ENCODE data around the gene NQO1. TPM values are rescaled to one million over a fixed set of nuclear protein-coding genes. Genes with fewer than 3 reads are reported as not detected.

The NQO1 gene
- total and polyA plus RNA-seq, 2 of the 13 experiments (the other 11 are each of a cell fraction or from before 2014, with no cell fraction given): 464 to 1,060 TPM

GRCh38 chr16:69747115-69747514, 20.8 kb upstream of the NQO1 start:
- in situ Hi-C loops (cut with HindIII; ENCODE audit: extremely low pct_ligation_motif_present, low pct_unique_long_range_greater_than_20kb) (no loop called here), intact Hi-C loops (cut with micrococcal nuclease; ENCODE audit: unreplicated experiment) (no loop called here)
- Histone ChIP-seq H4K20me1 (ENCODE audit: insufficient read depth, low read length) (0 out of 2 replicates have a peak, but pooled peaks cover 4% of the 10 kb centered on the region), H3K9me3 (ENCODE audit: low read length) (no peaks in the 10 kb centered on the region), H3K27me3 (ENCODE audit: control insufficient read depth in 1 of 2, insufficient read depth in 2 of 2, low read length in 2 of 2) (no peaks in the 10 kb centered on the region), H3K79me2 (ENCODE audit: insufficient read depth, low read length) (peaks cover 37% of the 10 kb centered on the region), H3K4me2 (ENCODE audit: low read depth, low read length) (no peak overlapping the region), H3K4me3 (replicated peaks in 1 of 3; ENCODE audit: insufficient read depth in 1 of 3, low read depth in 2 of 3, low read length in 3 of 3) (no peak overlapping the region), H3K27ac (ENCODE audit: extremely low read length, insufficient read depth, low read length) (no peak overlapping the region), H3K36me3 (replicated peaks in 1 of 2; ENCODE audit: control insufficient read depth in 1 of 2, insufficient read depth in 2 of 2, low read length in 2 of 2) (peaks cover 47 to 92% of the 10 kb centered on the region in 2 experiments), H2AFZ (ENCODE audit: low read length) (no peak overlapping the region), H3K4me1 (ENCODE audit: insufficient read depth, low read length) (peaks cover 8% of the 10 kb centered on the region), H3K9ac (ENCODE audit: insufficient read depth, low read depth, low read length) (no peak overlapping the region)
- ChIA-PET CTCF (ENCODE audit: low intra/inter-chr PET ratio, low total read pairs) (no interaction called here), POLR2A (interaction anchor here (0.9 to 2.7 kb wide), 2 partner anchors 7 to 21 kb away, joined by 3 to 10 read pairs; partner anchors contain the start of genes NOB1 and NQO1)
- no peak for ATAC-seq
- FAIRE-seq: no peak
- BruUV-seq (replicated peaks): no TSS peak
- 97% methylated on average over 8 of the region's 8 CpGs for WGBS (ENCODE audit: low lambda C conversion rate)
- DNase-seq (ENCODE audit: low spot score): no peak
- TF ChIP-seq LBX2 (CRISPR knock-in tag; IDR thresholded peaks at IDR 0.05; ENCODE audit: borderline replicate concordance) (no peak), ZNF3 (CRISPR knock-in tag; IDR thresholded peaks at IDR 0.05) (no peak), TAF15 (IDR thresholded peaks at IDR 0.05; ENCODE audit: low read depth, low read length, poor library complexity, severe bottlenecking) (no peak), MZF1 (CRISPR knock-in tag; IDR thresholded peaks at IDR 0.05; ENCODE audit: borderline replicate concordance) (no peak), ZNF83 (CRISPR knock-in tag; IDR thresholded peaks at IDR 0.05; ENCODE audit: borderline replicate concordance) (no peak), MIER2 (CRISPR knock-in tag; IDR thresholded peaks at IDR 0.05) (no peak), ZNF430 (CRISPR knock-in tag; IDR thresholded peaks at IDR 0.05) (no peak), CHD4 (IDR thresholded peaks at IDR 0.05; ENCODE audit: borderline replicate concordance, low read length) (no peak), ZKSCAN1 (IDR thresholded peaks at IDR 0.05; ENCODE audit: low read length) (no peak), CBX5 (CRISPR knock-in tag; IDR thresholded peaks at IDR 0.05; ENCODE audit: borderline replicate concordance) (no peak)
- TF ChIP-seq, protein P1, sequence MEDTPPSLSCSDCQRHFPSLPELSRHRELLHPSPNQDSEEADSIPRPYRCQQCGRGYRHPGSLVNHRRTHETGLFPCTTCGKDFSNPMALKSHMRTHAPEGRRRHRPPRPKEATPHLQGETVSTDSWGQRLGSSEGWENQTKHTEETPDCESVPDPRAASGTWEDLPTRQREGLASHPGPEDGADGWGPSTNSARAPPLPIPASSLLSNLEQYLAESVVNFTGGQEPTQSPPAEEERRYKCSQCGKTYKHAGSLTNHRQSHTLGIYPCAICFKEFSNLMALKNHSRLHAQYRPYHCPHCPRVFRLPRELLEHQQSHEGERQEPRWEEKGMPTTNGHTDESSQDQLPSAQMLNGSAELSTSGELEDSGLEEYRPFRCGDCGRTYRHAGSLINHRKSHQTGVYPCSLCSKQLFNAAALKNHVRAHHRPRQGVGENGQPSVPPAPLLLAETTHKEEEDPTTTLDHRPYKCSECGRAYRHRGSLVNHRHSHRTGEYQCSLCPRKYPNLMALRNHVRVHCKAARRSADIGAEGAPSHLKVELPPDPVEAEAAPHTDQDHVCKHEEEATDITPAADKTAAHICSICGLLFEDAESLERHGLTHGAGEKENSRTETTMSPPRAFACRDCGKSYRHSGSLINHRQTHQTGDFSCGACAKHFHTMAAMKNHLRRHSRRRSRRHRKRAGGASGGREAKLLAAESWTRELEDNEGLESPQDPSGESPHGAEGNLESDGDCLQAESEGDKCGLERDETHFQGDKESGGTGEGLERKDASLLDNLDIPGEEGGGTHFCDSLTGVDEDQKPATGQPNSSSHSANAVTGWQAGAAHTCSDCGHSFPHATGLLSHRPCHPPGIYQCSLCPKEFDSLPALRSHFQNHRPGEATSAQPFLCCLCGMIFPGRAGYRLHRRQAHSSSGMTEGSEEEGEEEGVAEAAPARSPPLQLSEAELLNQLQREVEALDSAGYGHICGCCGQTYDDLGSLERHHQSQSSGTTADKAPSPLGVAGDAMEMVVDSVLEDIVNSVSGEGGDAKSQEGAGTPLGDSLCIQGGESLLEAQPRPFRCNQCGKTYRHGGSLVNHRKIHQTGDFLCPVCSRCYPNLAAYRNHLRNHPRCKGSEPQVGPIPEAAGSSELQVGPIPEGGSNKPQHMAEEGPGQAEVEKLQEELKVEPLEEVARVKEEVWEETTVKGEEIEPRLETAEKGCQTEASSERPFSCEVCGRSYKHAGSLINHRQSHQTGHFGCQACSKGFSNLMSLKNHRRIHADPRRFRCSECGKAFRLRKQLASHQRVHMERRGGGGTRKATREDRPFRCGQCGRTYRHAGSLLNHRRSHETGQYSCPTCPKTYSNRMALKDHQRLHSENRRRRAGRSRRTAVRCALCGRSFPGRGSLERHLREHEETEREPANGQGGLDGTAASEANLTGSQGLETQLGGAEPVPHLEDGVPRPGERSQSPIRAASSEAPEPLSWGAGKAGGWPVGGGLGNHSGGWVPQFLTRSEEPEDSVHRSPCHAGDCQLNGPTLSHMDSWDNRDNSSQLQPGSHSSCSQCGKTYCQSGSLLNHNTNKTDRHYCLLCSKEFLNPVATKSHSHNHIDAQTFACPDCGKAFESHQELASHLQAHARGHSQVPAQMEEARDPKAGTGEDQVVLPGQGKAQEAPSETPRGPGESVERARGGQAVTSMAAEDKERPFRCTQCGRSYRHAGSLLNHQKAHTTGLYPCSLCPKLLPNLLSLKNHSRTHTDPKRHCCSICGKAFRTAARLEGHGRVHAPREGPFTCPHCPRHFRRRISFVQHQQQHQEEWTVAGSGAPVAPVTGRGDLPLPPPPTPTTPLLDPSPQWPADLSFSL (CRISPR knock-in tag; IDR thresholded peaks at IDR 0.05): no peak
- TF ChIP-seq, protein P2, sequence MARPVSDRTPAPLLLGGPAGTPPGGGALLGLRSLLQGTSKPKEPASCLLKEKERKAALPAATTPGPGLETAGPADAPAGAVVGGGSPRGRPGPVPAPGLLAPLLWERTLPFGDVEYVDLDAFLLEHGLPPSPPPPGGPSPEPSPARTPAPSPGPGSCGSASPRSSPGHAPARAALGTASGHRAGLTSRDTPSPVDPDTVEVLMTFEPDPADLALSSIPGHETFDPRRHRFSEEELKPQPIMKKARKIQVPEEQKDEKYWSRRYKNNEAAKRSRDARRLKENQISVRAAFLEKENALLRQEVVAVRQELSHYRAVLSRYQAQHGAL (CRISPR knock-in tag; IDR thresholded peaks at IDR 0.05; ENCODE audit: not compliant biosample characterization): no peak

Data from HepG2 (cell line).